Measurements from ENCODE around the gene MYMX. TPM values are rescaled to one million over a fixed set of nuclear protein-coding genes. Genes with fewer than 3 reads are reported as not detected.

MYMX gene
- total and polyA plus RNA-seq, 2 of the 4 experiments (the other 2 are of a cell fraction) = not detected

DNA sequence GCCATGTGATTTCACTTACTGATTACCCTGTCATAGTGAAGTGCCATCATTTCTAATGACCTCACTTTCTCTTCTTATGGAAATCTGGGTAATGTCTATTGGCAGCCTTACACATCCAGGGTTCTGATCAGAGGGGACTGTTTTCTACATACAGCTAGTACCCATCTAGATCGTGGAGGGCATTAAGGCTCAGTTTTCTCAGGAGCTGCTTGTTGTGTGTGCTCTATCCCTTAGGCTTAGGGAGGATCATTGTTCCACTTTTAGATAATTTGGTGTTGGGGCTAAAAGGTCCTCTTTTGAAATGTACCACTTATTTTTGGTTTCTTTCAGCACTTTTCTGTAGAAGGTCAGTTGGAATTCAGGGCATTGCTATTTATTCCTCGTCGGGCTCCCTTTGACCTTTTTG is 34.0 kb downstream of the MYMX start:
- ATAC-seq (ENCODE audit: low read depth) (no peak), DNase-seq (no peak)
- Histone ChIP-seq H2AK9ac (replicated peaks; ENCODE audit: low read depth, low read length, poor library complexity) (no peak overlapping the region), H2AK5ac (ENCODE audit: low read depth, low read length) (no peak overlapping the region), H2BK20ac (ENCODE audit: low read depth, low read length) (no peak overlapping the region), H2AFZ (replicated peaks; ENCODE audit: low read length, poor library complexity) (no peak overlapping the region), H3K9me1 (ENCODE audit: insufficient read depth, low read length) (peaks cover 13% of the 10 kb centered on the region), H2BK120ac (ENCODE audit: low read depth, low read length) (no peak overlapping the region), H3K4me1 (ENCODE audit: control insufficient read depth, insufficient read depth, low read length) (peaks cover 3% of the 10 kb centered on the region), H3K27ac (ENCODE audit: insufficient read depth, low read length) (no peak overlapping the region), H3K9me3 (ENCODE audit: control insufficient read depth, insufficient read depth, low read length) (no peaks in the 10 kb centered on the region), H3K4ac (ENCODE audit: low read depth, low read length) (no peak overlapping the region), H4K8ac (ENCODE audit: low read depth in 2 of 2, low read length in 2 of 2) (no peak overlapping the region), H3K56ac (ENCODE audit: extremely low read depth, insufficient read depth, low read length) (no peak overlapping the region), H3K4me2 (ENCODE audit: low read depth, low read length) (no peak overlapping the region), H4K20me1 (ENCODE audit: insufficient read depth, low read length) (peaks cover 88% of the 10 kb centered on the region), H2BK5ac (ENCODE audit: low read depth, low read length, poor library complexity, severe bottlenecking) (no peak overlapping the region), H3K23ac (ENCODE audit: low read depth, low read length) (no peak overlapping the region; the same call in 1 of the 2 replicates), H3K14ac (replicated peaks; ENCODE audit: low read depth, low read length) (no peak overlapping the region), H4K5ac (ENCODE audit: low read depth, low read length) (no peak overlapping the region), H2BK15ac (ENCODE audit: low read depth, low read length) (no peak overlapping the region), H3K18ac (ENCODE audit: low read depth, low read length) (no peak overlapping the region), H3K27me3 (ENCODE audit: control insufficient read depth, insufficient read depth, low read length) (no peaks in the 10 kb centered on the region), H3K79me1 (ENCODE audit: low read depth in 1 of 2, low read length in 2 of 2) (peaks cover 23 to 81% of the 10 kb centered on the region in 2 experiments), H3K36me3 (ENCODE audit: control insufficient read depth, insufficient read depth, low read length) (peaks cover 56% of the 10 kb centered on the region), H4K91ac (ENCODE audit: insufficient read depth, low read depth, low read length) (no peak overlapping the region), H3K4me3 (ENCODE audit: insufficient read depth, low read depth, low read length) (no peak overlapping the region), H3K9ac (ENCODE audit: low read depth, low read length) (no peak overlapping the region)
- in situ Hi-C loops (cut with MboI; ENCODE audit: low sequenced_read_pairs) (no loop called here), intact Hi-C loops (cut with micrococcal nuclease) (no loop called here), dilution Hi-C loops (cut with HindIII; ENCODE audit: low sequenced_read_pairs, unreplicated experiment) (no loop called here)
- ChIA-PET POLR2A (ENCODE audit: unreplicated experiment) (no interaction called here), CTCF (interaction anchor here (1.1 kb wide), 1 partner anchor 16 kb away, joined by 3 read pairs; no protein-coding TSS in a partner anchor)
- no peak for TF ChIP-seq SMC3 (IDR thresholded peaks at IDR 0.05; ENCODE audit: low read depth, low read length)
- no peak for TF ChIP-seq RFX5 (IDR thresholded peaks at IDR 0.05; ENCODE audit: low read depth, low read length)
- TF ChIP-seq RAD21 (IDR thresholded peaks at IDR 0.05; ENCODE audit: low read length) = no peak
- no peak for TF ChIP-seq BHLHE40 (IDR thresholded peaks at IDR 0.05; ENCODE audit: low read depth, low read length)
- no peak for TF ChIP-seq NFE2L2 (IDR thresholded peaks at IDR 0.05; ENCODE audit: low read depth, low read length)
- TF ChIP-seq MAZ (IDR thresholded peaks at IDR 0.05; ENCODE audit: borderline replicate concordance, low read depth, low read length) = no peak
- no peak for TF ChIP-seq FOS (IDR thresholded peaks at IDR 0.05; ENCODE audit: low read depth, low read length)
- TF ChIP-seq RCOR1 (IDR thresholded peaks at IDR 0.05; ENCODE audit: insufficient replicate concordance, low read length) = no peak
- TF ChIP-seq POLR2A (IDR thresholded peaks at IDR 0.05; ENCODE audit: low read depth, low read length) = no peak
- TF ChIP-seq CHD1 (IDR thresholded peaks at IDR 0.05; ENCODE audit: low read depth, low read length) = no peak
- no peak for TF ChIP-seq MXI1 (IDR thresholded peaks at IDR 0.05; ENCODE audit: borderline replicate concordance, low read depth, low read length)
- TF ChIP-seq, protein P1, sequence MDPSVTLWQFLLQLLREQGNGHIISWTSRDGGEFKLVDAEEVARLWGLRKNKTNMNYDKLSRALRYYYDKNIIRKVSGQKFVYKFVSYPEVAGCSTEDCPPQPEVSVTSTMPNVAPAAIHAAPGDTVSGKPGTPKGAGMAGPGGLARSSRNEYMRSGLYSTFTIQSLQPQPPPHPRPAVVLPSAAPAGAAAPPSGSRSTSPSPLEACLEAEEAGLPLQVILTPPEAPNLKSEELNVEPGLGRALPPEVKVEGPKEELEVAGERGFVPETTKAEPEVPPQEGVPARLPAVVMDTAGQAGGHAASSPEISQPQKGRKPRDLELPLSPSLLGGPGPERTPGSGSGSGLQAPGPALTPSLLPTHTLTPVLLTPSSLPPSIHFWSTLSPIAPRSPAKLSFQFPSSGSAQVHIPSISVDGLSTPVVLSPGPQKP (IDR thresholded peaks at IDR 0.05; ENCODE audit: borderline replicate concordance, low read depth, low read length) = no peak
- TF ChIP-seq, protein P2, sequence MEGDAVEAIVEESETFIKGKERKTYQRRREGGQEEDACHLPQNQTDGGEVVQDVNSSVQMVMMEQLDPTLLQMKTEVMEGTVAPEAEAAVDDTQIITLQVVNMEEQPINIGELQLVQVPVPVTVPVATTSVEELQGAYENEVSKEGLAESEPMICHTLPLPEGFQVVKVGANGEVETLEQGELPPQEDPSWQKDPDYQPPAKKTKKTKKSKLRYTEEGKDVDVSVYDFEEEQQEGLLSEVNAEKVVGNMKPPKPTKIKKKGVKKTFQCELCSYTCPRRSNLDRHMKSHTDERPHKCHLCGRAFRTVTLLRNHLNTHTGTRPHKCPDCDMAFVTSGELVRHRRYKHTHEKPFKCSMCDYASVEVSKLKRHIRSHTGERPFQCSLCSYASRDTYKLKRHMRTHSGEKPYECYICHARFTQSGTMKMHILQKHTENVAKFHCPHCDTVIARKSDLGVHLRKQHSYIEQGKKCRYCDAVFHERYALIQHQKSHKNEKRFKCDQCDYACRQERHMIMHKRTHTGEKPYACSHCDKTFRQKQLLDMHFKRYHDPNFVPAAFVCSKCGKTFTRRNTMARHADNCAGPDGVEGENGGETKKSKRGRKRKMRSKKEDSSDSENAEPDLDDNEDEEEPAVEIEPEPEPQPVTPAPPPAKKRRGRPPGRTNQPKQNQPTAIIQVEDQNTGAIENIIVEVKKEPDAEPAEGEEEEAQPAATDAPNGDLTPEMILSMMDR (conservative IDR thresholded peaks at IDR 0.05; ENCODE audit: low read depth, low read length) = no peak
- TF ChIP-seq CEBPB (IDR thresholded peaks at IDR 0.05; ENCODE audit: low read depth, low read length) = no peak
- no peak for TF ChIP-seq MAFK (IDR thresholded peaks at IDR 0.05; ENCODE audit: low read depth, low read length)
- WGBS, 2 experiments (ENCODE audit: extremely low coverage in 2 of 2, insufficient read length in 1 of 2) = no CpG with 5 or more reads among the region's 3 CpGs
- no TSS peak for BruUV-seq (replicated peaks)

Data from IMR-90 (cell line).